ENCODE measurements around the gene MYLK2.

DNA sequence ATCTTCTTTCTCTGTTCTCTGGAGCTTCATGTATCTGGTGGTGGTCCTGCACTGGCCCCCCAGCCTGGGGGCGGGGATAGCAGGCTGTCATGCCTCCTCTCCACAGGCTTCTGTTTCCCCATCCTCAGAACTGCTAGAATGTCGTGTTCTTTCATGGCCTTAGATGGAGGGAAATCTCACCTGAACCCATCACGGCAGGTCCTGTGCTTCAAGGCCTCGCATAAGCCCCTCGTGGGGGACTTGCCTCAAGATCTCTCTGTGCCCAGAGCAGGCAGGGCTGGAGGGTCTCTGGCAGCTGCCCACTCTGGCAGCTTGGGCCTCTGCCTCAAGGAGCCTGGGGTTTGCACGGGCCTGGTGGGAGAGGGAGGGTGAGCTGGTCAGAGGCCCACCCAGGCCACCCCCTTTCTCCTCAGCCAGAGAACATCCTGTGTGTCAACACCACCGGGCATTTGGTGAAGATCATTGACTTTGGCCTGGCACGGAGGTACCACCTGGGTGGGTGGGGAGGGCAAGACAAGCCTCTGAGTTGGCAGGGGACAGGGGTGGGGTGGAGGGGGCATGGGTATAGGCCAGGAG, 11.3 kb downstream of the MYLK2 start:
- TF ChIP-seq, protein P1, sequence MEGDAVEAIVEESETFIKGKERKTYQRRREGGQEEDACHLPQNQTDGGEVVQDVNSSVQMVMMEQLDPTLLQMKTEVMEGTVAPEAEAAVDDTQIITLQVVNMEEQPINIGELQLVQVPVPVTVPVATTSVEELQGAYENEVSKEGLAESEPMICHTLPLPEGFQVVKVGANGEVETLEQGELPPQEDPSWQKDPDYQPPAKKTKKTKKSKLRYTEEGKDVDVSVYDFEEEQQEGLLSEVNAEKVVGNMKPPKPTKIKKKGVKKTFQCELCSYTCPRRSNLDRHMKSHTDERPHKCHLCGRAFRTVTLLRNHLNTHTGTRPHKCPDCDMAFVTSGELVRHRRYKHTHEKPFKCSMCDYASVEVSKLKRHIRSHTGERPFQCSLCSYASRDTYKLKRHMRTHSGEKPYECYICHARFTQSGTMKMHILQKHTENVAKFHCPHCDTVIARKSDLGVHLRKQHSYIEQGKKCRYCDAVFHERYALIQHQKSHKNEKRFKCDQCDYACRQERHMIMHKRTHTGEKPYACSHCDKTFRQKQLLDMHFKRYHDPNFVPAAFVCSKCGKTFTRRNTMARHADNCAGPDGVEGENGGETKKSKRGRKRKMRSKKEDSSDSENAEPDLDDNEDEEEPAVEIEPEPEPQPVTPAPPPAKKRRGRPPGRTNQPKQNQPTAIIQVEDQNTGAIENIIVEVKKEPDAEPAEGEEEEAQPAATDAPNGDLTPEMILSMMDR (IDR thresholded peaks at IDR 0.05), result no peak
- TF ChIP-seq POLR2A (IDR thresholded peaks at IDR 0.05), result no peak
